Stimulated activated CD8-positive, alpha-beta memory T cell treated with anti-CD3 and anti-CD28 coated beads, Interleukin-15, amount 100 ng/mL, for 1 hour (primary cell): ENCODE data around the gene OOEP.
A peak's percentile ranks its signal among the peaks of the same experiment; 100 is the strongest.
"Not testable (repeated sequence)": the region's sequence is repeated elsewhere in the genome, so short reads cannot be mapped to it uniquely, and the experiment has no call there.

Source experiments
- DNase-seq: peaks from one replicate; pipeline ENCODE4 v3.0.0-alpha.2; 2020; ENCODE audit warnings: low read depth

The OOEP gene

GRCh38 chr6:73369563-73369962, at the start of gene OOEP:
Gene OOEP (minus strand): TSS chr6:73369897. CDS start chr6:73369792, 105 bp downstream.
- DNase-seq = no peak

- DNase-seq = no peak
Observed at GRCh38 chr6:73418081-73418741, 48.5 kb upstream of the OOEP start.

GRCh38 chr6:73413102-73413501, 43.4 kb upstream of the OOEP start:
- no peak for DNase-seq

- DNase-seq = no peak
Observed at GRCh38 chr6:73409395-73409794, 39.7 kb upstream of the OOEP start.

GRCh38 chr6:73400656-73401055, 31.0 kb upstream of the OOEP start:
- DNase-seq = no peak

- DNase-seq = no peak
Observed at GRCh38 chr6:73395875-73396274, 26.2 kb upstream of the OOEP start.

GRCh38 chr6:73394577-73395354, 25.1 kb upstream of the OOEP start, which contains the start of gene DDX43:
Gene DDX43 (plus strand): TSS chr6:73394828. CDS start chr6:73394906, 78 bp downstream.
- DNase-seq = peak; percentile 28

- no peak for DNase-seq
Observed at GRCh38 chr6:73393278-73393677, 23.6 kb upstream of the OOEP start.

GRCh38 chr6:73392188-73392587, 22.5 kb upstream of the OOEP start:
- DNase-seq = not testable (repeated sequence)

GRCh38 chr6:73391675-73392074, 22.0 kb upstream of the OOEP start:
- no peak for DNase-seq

- no peak for DNase-seq
Observed at GRCh38 chr6:73389854-73390253, 20.2 kb upstream of the OOEP start.

GRCh38 chr6:73388800-73389512, 19.3 kb upstream of the OOEP start:
- DNase-seq = peak; percentile 34

GRCh38 chr6:73388433-73388799, 18.7 kb upstream of the OOEP start:
- DNase-seq = no peak

GRCh38 chr6:73382462-73383113, 12.9 kb upstream of the OOEP start:
- DNase-seq = no peak

GRCh38 chr6:73381531-73381930, 11.8 kb upstream of the OOEP start:
- not testable (repeated sequence) for DNase-seq

- no peak for DNase-seq
Observed at GRCh38 chr6:73377225-73377624, 7.5 kb upstream of the OOEP start.

GRCh38 chr6:73375216-73375615, 5.5 kb upstream of the OOEP start:
- no peak for DNase-seq

- no peak for DNase-seq
Observed at GRCh38 chr6:73372516-73372915, 2.8 kb upstream of the OOEP start.

GRCh38 chr6:73371984-73372383, 2.3 kb upstream of the OOEP start:
- DNase-seq = no peak

- DNase-seq = no peak
Observed at GRCh38 chr6:73369157-73369556, 540 bp downstream of the OOEP start.

- DNase-seq = no peak
Observed at GRCh38 chr6:73368675-73369074, 1.0 kb downstream of the OOEP start.

GRCh38 chr6:73367761-73368355, 1.8 kb downstream of the OOEP start:
- no peak for DNase-seq
